ENCODE measurements around the gene MGAT5B.

DNA sequence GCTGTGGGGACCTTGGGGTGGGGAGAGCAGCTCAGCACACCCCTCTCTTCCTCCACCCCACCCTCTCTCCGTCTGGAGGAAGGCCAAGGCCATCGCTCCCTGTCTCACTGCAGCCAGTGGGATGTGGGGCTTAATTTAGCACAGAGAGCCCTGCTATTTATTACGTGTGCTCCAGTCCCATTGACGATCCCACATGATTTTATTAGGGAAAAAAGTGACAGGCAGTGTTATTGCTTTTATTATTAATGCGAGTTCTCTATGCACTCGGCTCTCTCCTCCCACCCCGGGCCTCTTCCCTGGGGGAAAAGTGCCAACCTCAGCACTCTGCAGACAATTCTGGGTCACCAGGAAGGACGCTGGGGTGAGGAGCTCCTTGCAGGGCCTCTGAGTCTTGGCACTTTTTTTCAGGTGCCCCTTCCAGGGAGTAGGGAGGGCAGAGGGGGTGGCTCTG, 57.3 kb downstream of the MGAT5B start:
- TF ChIP-seq GZF1 (CRISPR knock-in tag; IDR thresholded peaks at IDR 0.05) (no peak), CHD2 (IDR thresholded peaks at IDR 0.05; ENCODE audit: low read depth, low read length) (no peak), ZBTB49 (CRISPR knock-in tag; IDR thresholded peaks at IDR 0.05; ENCODE audit: borderline replicate concordance) (no peak), ZNF292 (CRISPR knock-in tag; IDR thresholded peaks at IDR 0.05; ENCODE audit: borderline replicate concordance, low read depth) (no peak), ZNF468 (CRISPR knock-in tag; IDR thresholded peaks at IDR 0.05) (no peak), POLR2A (IDR thresholded peaks at IDR 0.05; ENCODE audit: insufficient read depth in 1 of 2, low read depth in 2 of 2, low read length in 2 of 2) (no peak), RCOR2 (CRISPR knock-in tag; IDR thresholded peaks at IDR 0.05) (no peak), NR2C2 (CRISPR knock-in tag; IDR thresholded peaks at IDR 0.05; ENCODE audit: borderline replicate concordance) (no peak), NR3C1 (CRISPR knock-in tag; IDR thresholded peaks at IDR 0.05) (no peak), FOXJ3 (CRISPR knock-in tag; IDR thresholded peaks at IDR 0.05; ENCODE audit: borderline replicate concordance) (no peak), CREB1 (IDR thresholded peaks at IDR 0.05) (no peak), CREB1 (CRISPR knock-in tag; IDR thresholded peaks at IDR 0.05) (no peak)
- TF ChIP-seq, protein P1, sequence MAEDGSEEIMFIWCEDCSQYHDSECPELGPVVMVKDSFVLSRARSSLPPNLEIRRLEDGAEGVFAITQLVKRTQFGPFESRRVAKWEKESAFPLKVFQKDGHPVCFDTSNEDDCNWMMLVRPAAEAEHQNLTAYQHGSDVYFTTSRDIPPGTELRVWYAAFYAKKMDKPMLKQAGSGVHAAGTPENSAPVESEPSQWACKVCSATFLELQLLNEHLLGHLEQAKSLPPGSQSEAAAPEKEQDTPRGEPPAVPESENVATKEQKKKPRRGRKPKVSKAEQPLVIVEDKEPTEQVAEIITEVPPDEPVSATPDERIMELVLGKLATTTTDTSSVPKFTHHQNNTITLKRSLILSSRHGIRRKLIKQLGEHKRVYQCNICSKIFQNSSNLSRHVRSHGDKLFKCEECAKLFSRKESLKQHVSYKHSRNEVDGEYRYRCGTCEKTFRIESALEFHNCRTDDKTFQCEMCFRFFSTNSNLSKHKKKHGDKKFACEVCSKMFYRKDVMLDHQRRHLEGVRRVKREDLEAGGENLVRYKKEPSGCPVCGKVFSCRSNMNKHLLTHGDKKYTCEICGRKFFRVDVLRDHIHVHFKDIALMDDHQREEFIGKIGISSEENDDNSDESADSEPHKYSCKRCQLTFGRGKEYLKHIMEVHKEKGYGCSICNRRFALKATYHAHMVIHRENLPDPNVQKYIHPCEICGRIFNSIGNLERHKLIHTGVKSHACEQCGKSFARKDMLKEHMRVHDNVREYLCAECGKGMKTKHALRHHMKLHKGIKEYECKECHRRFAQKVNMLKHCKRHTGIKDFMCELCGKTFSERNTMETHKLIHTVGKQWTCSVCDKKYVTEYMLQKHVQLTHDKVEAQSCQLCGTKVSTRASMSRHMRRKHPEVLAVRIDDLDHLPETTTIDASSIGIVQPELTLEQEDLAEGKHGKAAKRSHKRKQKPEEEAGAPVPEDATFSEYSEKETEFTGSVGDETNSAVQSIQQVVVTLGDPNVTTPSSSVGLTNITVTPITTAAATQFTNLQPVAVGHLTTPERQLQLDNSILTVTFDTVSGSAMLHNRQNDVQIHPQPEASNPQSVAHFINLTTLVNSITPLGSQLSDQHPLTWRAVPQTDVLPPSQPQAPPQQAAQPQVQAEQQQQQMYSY (CRISPR knock-in tag; IDR thresholded peaks at IDR 0.05): no peak
- TF ChIP-seq, protein P2, sequence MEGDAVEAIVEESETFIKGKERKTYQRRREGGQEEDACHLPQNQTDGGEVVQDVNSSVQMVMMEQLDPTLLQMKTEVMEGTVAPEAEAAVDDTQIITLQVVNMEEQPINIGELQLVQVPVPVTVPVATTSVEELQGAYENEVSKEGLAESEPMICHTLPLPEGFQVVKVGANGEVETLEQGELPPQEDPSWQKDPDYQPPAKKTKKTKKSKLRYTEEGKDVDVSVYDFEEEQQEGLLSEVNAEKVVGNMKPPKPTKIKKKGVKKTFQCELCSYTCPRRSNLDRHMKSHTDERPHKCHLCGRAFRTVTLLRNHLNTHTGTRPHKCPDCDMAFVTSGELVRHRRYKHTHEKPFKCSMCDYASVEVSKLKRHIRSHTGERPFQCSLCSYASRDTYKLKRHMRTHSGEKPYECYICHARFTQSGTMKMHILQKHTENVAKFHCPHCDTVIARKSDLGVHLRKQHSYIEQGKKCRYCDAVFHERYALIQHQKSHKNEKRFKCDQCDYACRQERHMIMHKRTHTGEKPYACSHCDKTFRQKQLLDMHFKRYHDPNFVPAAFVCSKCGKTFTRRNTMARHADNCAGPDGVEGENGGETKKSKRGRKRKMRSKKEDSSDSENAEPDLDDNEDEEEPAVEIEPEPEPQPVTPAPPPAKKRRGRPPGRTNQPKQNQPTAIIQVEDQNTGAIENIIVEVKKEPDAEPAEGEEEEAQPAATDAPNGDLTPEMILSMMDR (CRISPR knock-in tag; IDR thresholded peaks at IDR 0.05): no peak
- TF ChIP-seq, protein P3, sequence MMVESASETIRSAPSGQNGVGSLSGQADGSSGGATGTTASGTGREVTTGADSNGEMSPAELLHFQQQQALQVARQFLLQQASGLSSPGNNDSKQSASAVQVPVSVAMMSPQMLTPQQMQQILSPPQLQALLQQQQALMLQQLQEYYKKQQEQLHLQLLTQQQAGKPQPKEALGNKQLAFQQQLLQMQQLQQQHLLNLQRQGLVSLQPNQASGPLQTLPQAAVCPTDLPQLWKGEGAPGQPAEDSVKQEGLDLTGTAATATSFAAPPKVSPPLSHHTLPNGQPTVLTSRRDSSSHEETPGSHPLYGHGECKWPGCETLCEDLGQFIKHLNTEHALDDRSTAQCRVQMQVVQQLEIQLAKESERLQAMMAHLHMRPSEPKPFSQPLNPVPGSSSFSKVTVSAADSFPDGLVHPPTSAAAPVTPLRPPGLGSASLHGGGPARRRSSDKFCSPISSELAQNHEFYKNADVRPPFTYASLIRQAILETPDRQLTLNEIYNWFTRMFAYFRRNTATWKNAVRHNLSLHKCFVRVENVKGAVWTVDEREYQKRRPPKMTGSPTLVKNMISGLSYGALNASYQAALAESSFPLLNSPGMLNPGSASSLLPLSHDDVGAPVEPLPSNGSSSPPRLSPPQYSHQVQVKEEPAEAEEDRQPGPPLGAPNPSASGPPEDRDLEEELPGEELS (CRISPR knock-in tag; IDR thresholded peaks at IDR 0.05): no peak

All from HepG2 (cell line).